Measurements from ENCODE around the gene UGT1A6.

- TF ChIP-seq CTCF (conservative IDR thresholded peaks at IDR 0.05 in 1 of 2, IDR thresholded peaks at IDR 0.05 in 1 of 2; ENCODE audit: low read depth in 1 of 2, low read length in 2 of 2) (no peak), EZH2 (IDR thresholded peaks at IDR 0.05; ENCODE audit: low read length, missing control alignments) (no peak)
Observed at GRCh38 chr2:233795735-233796171, 103.1 kb downstream of the UGT1A6 start.

Data from fibroblast of lung (primary cell).